ENCODE measurements around the gene KCNC1. TPM values are rescaled to one million over a fixed set of nuclear protein-coding genes. Genes with fewer than 3 reads are reported as not detected.

The KCNC1 gene
- total and polyA plus RNA-seq, 9 of the 15 experiments (the other 6 are each of a cell fraction or from before 2014, with no cell fraction given) = 0.05 to 0.08 TPM; not detected in 7

DNA sequence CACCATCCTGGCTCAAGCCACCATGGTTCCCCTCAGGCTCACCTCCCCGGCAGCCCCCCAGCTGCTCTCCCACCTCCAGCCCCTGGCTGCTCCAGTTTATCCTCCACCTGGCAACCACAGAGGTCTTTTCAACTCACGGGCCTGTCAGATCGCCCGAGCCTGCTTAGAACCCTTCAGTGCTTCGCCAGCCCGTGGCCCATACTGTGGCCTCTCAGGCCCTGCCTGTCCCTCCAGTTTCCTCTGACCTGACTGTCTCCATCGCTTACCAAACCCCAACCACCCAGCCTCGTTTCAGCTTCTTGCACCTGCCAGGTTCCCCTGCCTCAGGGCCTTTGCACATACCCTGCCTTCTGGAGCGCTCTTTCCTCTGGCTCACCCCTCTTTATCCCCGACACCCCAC, 6.9 kb downstream of the KCNC1 start:
- Histone ChIP-seq H3K4me3 (no peak overlapping the region), H3K27ac (ENCODE audit: extremely low read depth, low read depth, low read length) (no peak overlapping the region), H4K20me1 (replicated peaks; ENCODE audit: control insufficient read depth, insufficient read depth, low read length) (peaks cover 20% of the 10 kb centered on the region; the same call in 1 of the 2 replicates), H2AFZ (ENCODE audit: low read depth, low read length) (no peak overlapping the region), H3K4me2 (ENCODE audit: insufficient read depth, low read length) (no peak overlapping the region), H3K4me1 (replicated peaks in 1 of 2; ENCODE audit: control insufficient read depth in 2 of 2, insufficient read depth in 2 of 2, low read length in 2 of 2) (peaks cover 0 to 5% of the 10 kb centered on the region in 2 experiments; a peak in 3 of 5 replicates), H3K9me3 (replicated peaks; ENCODE audit: control insufficient read depth, insufficient read depth, low read depth, low read length) (no peaks in the 10 kb centered on the region), H3K36me3 (ENCODE audit: control insufficient read depth, insufficient read depth, low read length) (no peaks in the 10 kb centered on the region), H3K9ac (ENCODE audit: insufficient read depth in 1 of 2, low read depth in 2 of 2, low read length in 2 of 2) (no peak overlapping the region; a peak in 1 of 4 replicates), H3K9me1 (ENCODE audit: control insufficient read depth, insufficient read depth, low read length) (no peaks in the 10 kb centered on the region), H3K27me3 (ENCODE audit: control insufficient read depth in 2 of 2, insufficient read depth in 2 of 2, low read length in 2 of 2) (peaks cover 9 to 75% of the 10 kb centered on the region in 2 experiments; a peak in 4 of 5 replicates), H3K79me2 (ENCODE audit: control insufficient read depth, insufficient read depth, low read length) (no peaks in the 10 kb centered on the region)
- ChIA-PET POLR2A (interaction anchor here (0.5 to 0.6 kb wide), 2 partner anchors 40 to 237 kb away, joined by 3 read pairs; no protein-coding TSS in a partner anchor), CTCF (ENCODE audit: low intra/inter-chr PET ratio) (no interaction called here)
- 2% methylated on average over 10 of the region's 10 CpGs for whole genome bisulfite sequencing (ENCODE audit: insufficient coverage, low coverage, missing lambda C conversion rate)
- no TSS peak for BruUV-seq (replicated peaks)
- in situ Hi-C loops (cut with MboI) = no loop called here
- DNase-seq (ENCODE audit: extremely low read depth in 1 of 4, low spot score in 3 of 4) (no peak), ATAC-seq (no peak), FAIRE-seq (no peak)
- intact Hi-C loops (cut with micrococcal nuclease) = no loop called here
- TF ChIP-seq, protein P1, sequence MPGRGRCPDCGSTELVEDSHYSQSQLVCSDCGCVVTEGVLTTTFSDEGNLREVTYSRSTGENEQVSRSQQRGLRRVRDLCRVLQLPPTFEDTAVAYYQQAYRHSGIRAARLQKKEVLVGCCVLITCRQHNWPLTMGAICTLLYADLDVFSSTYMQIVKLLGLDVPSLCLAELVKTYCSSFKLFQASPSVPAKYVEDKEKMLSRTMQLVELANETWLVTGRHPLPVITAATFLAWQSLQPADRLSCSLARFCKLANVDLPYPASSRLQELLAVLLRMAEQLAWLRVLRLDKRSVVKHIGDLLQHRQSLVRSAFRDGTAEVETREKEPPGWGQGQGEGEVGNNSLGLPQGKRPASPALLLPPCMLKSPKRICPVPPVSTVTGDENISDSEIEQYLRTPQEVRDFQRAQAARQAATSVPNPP (IDR thresholded peaks at IDR 0.05; ENCODE audit: borderline replicate concordance, insufficient read depth, insufficient read length) = no peak

DNA sequence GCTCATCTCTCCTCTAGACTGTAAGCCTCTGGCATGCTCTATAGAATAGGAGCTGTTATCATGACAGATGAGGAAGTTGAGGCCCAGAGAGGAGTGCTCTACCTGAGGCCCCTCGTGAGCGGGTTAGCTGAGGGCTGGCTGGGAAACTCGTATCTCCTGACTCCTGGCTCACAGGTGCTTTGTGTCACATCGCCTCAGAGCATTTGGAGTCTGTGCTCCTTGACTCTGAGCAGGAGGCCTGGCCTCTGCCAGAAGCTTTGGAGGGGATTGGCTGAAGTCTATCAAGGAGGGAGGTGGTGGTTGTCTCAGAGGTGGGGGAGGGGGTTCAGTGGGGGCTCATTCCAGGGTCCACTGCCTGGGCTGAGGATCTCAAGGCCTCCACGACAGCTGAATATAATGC, 7.4 kb downstream of the KCNC1 start:
- Histone ChIP-seq H3K36me3 (ENCODE audit: control insufficient read depth, insufficient read depth, low read length) (no peaks in the 10 kb centered on the region), H3K79me2 (ENCODE audit: control insufficient read depth, insufficient read depth, low read length) (no peaks in the 10 kb centered on the region), H3K9me3 (replicated peaks; ENCODE audit: control insufficient read depth, insufficient read depth, low read depth, low read length) (no peaks in the 10 kb centered on the region), H3K27ac (ENCODE audit: extremely low read depth, low read depth, low read length) (no peak overlapping the region), H3K4me2 (ENCODE audit: insufficient read depth, low read length) (no peak overlapping the region), H3K9ac (ENCODE audit: insufficient read depth in 1 of 2, low read depth in 2 of 2, low read length in 2 of 2) (no peak overlapping the region), H3K4me3 (no peak overlapping the region), H3K9me1 (ENCODE audit: control insufficient read depth, insufficient read depth, low read length) (no peaks in the 10 kb centered on the region), H4K20me1 (replicated peaks; ENCODE audit: control insufficient read depth, insufficient read depth, low read length) (peaks cover 20% of the 10 kb centered on the region; the same call in 1 of the 2 replicates), H3K4me1 (replicated peaks in 1 of 2; ENCODE audit: control insufficient read depth in 2 of 2, insufficient read depth in 2 of 2, low read length in 2 of 2) (peaks cover 0 to 5% of the 10 kb centered on the region in 2 experiments; a peak in 3 of 5 replicates), H3K27me3 (ENCODE audit: control insufficient read depth in 2 of 2, insufficient read depth in 2 of 2, low read length in 2 of 2) (peaks cover 9 to 76% of the 10 kb centered on the region in 2 experiments; a peak in 4 of 5 replicates), H2AFZ (ENCODE audit: low read depth, low read length) (no peak overlapping the region)
- ChIA-PET CTCF (ENCODE audit: low intra/inter-chr PET ratio) (no interaction called here), POLR2A (interaction anchor here (0.6 kb wide), 1 partner anchor 236 kb away, joined by 3 read pairs; no protein-coding TSS in a partner anchor)
- intact Hi-C loops (cut with micrococcal nuclease) = no loop called here
- TF ChIP-seq SMAD3 (CRISPR knock-in tag; conservative IDR thresholded peaks at IDR 0.05) = no peak
- no peak for TF ChIP-seq ZNF224 (CRISPR knock-in tag; IDR thresholded peaks at IDR 0.05)
- TF ChIP-seq MCM7 (IDR thresholded peaks at IDR 0.05) = no peak
- TF ChIP-seq POU5F1 (IDR thresholded peaks at IDR 0.05; ENCODE audit: borderline replicate concordance, low read depth, low read length, partially characterized antibody) = no peak
- no peak for TF ChIP-seq EWSR1 (IDR thresholded peaks at IDR 0.05; ENCODE audit: borderline replicate concordance, low read depth, partially characterized antibody)
- TF ChIP-seq, protein P2, sequence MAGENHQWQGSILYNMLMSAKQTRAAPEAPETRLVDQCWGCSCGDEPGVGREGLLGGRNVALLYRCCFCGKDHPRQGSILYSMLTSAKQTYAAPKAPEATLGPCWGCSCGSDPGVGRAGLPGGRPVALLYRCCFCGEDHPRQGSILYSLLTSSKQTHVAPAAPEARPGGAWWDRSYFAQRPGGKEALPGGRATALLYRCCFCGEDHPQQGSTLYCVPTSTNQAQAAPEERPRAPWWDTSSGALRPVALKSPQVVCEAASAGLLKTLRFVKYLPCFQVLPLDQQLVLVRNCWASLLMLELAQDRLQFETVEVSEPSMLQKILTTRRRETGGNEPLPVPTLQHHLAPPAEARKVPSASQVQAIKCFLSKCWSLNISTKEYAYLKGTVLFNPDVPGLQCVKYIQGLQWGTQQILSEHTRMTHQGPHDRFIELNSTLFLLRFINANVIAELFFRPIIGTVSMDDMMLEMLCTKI (IDR thresholded peaks at IDR 0.05; ENCODE audit: partially characterized antibody) = no peak
- no peak for TF ChIP-seq SIX5 (IDR thresholded peaks at IDR 0.05; ENCODE audit: borderline replicate concordance in 1 of 2, insufficient read depth in 1 of 2, low read depth in 1 of 2, low read length in 2 of 2)
- no TSS peak for BruUV-seq (replicated peaks)
- in situ Hi-C loops (cut with MboI) = no loop called here
- 0% methylated on average over 5 of the region's 5 CpGs for WGBS (ENCODE audit: insufficient coverage, low coverage, missing lambda C conversion rate)
- DNase-seq (ENCODE audit: extremely low read depth in 1 of 4, low spot score in 3 of 4) (no peak), FAIRE-seq (no peak), ATAC-seq (no peak)

All from K562 (cell line).